HepG2 (cell line): ENCODE measurements around the gene ZNF514. TPM values are rescaled to one million over a fixed set of nuclear protein-coding genes. Genes with fewer than 3 reads are reported as not detected.

Experiments
- CBX2 ChIP-seq, 2 experiments: fragments of 200-600 bp in 1 of 2; sonication (generic); formaldehyde crosslinking in 1 of 2; IDR thresholded peaks; 2 replicates each; pipeline versions ENCODE4 v1.7.0 to v1.8.1; 2018 to 2022; ENCODE audit warnings: low read depth in 2 of 2, low read length in 1 of 2, mild to moderate bottlenecking in 1 of 2, missing genetic modification reagents in 1 of 2
- MBD4 ChIP-seq: IDR thresholded peaks from 2 replicates; pipeline ENCODE4 v1.6.1; 2012; ENCODE audit warnings: low read length, inconsistent platforms, borderline replicate concordance
- MXI1 ChIP-seq: IDR thresholded peaks from 3 replicates; pipeline ENCODE4 v1.6.1; 2012; ENCODE audit warnings: low read depth, low read length, inconsistent platforms, borderline replicate concordance
- RERE ChIP-seq: IDR thresholded peaks from 2 replicates; pipeline ENCODE4 v1.6.1; 2016; ENCODE audit warnings: low read depth, missing genetic modification reagents, missing compliant biosample characterization
- ZNF3 ChIP-seq: IDR thresholded peaks from 2 replicates; pipeline ENCODE4 v1.7.0; 2017; ENCODE audit warnings: inconsistent platforms
- ZNF609 ChIP-seq: sonication (generic); formaldehyde crosslinking; IDR thresholded peaks from 2 replicates; pipeline ENCODE4 v1.4.0; 2020; ENCODE audit warnings: mild to moderate bottlenecking, missing genetic modification reagents, borderline replicate concordance
- ZNF629 ChIP-seq: sonication (generic); formaldehyde crosslinking; conservative IDR thresholded peaks from 2 replicates; pipeline ENCODE4 v1.5.0; 2020; ENCODE audit warnings: missing genetic modification reagents
- polyA plus RNA-seq, 8 experiments: library from polyadenylated mRNA; depleted of rRNA in 3 of 8; stranded (reverse) in 7 of 8; unstranded in 1 of 8; fragments of >200 nt; fragmentation: Illumina TruSeq in 4 of 8; extraction: Trizol in 4 of 8; gene quantifications; 2 replicates each; pipeline versions ENCODE4 v1.2.1 to v1.2.3, GENCODE V29; 2011 to 2016; ENCODE audit warnings: low read depth in 4 of 8, missing spikeins in 1 of 8, mixed read lengths in 1 of 8; ENCODE audit not compliant: insufficient read depth in 1 of 8
- total RNA-seq, 5 experiments: library from RNA; depleted of rRNA; stranded (reverse); fragments of >200 nt; fragmentation: Illumina TruSeq; extraction: Trizol; gene quantifications; 2 replicates each; pipeline ENCODE4 v1.2.3, GENCODE V29; 2016; ENCODE audit warnings: low read depth in 1 of 5
- TF ChIP-seq, protein P1 (sequence below), 2 experiments: fragments of 450-650 bp in 1 of 2; sonication (generic) in 1 of 2; formaldehyde crosslinking in 1 of 2; IDR thresholded peaks; 2 replicates each; pipeline versions ENCODE4 v1.6.1 to v1.8.0; 2016 to 2022; ENCODE audit warnings: antibody characterized with exemption in 1 of 2, mild to moderate bottlenecking in 1 of 2, missing genetic modification reagents in 1 of 2

Gene ZNF514
- total and polyA plus RNA-seq, 2 of the 13 experiments (the other 11 are each of a cell fraction or from before 2014, with no cell fraction given), result 15.2 to 18.7 TPM

DNA sequence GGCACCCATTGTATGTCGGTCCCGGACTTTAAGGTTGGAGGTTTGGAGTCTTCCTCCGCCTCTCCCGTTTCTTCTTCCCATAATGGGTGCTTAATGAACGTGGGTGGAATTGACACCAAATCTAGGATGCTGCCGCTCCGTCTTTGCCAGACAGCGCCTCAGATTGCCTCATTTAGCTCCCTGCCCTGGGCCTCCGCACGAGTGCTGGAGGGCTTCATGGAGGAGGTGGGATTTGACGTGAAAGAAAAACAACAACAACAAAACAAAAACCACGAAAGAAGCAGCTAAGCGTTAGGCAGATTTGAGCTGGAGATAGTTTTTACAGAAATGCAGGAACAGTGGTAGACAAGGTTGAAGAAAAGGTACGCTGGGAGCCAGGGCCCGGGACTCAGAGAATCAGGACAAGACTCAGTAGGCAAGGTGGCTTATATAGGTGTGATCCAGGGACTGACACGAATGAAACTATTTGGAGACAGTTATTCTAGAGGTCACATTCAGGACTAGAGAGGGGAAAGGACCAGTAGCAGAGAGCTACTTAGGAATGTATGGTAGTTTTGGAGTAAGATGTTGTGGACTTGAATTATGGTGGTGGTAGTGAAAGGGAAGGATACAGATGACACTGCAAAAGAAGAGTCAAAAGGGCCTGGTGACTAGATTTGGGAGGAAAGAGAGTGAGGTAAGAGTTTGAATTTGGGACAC is 6.6 kb upstream of the ZNF514 start (continued):
- no peak for TF ChIP-seq RERE
- no peak for TF ChIP-seq ZNF3 (CRISPR knock-in tag)
- no peak for TF ChIP-seq ZNF609 (CRISPR knock-in tag)
- TF ChIP-seq, protein P1, sequence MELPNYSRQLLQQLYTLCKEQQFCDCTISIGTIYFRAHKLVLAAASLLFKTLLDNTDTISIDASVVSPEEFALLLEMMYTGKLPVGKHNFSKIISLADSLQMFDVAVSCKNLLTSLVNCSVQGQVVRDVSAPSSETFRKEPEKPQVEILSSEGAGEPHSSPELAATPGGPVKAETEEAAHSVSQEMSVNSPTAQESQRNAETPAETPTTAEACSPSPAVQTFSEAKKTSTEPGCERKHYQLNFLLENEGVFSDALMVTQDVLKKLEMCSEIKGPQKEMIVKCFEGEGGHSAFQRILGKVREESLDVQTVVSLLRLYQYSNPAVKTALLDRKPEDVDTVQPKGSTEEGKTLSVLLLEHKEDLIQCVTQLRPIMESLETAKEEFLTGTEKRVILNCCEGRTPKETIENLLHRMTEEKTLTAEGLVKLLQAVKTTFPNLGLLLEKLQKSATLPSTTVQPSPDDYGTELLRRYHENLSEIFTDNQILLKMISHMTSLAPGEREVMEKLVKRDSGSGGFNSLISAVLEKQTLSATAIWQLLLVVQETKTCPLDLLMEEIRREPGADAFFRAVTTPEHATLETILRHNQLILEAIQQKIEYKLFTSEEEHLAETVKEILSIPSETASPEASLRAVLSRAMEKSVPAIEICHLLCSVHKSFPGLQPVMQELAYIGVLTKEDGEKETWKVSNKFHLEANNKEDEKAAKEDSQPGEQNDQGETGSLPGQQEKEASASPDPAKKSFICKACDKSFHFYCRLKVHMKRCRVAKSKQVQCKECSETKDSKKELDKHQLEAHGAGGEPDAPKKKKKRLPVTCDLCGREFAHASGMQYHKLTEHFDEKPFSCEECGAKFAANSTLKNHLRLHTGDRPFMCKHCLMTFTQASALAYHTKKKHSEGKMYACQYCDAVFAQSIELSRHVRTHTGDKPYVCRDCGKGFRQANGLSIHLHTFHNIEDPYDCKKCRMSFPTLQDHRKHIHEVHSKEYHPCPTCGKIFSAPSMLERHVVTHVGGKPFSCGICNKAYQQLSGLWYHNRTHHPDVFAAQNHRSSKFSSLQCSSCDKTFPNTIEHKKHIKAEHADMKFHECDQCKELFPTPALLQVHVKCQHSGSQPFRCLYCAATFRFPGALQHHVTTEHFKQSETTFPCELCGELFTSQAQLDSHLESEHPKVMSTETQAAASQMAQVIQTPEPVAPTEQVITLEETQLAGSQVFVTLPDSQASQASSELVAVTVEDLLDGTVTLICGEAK (IDR thresholded peaks at IDR 0.05), result no peak
- TF ChIP-seq, protein P1 (CRISPR knock-in tag; IDR thresholded peaks at IDR 0.05), result no peak
- TF ChIP-seq MXI1, result no peak
- TF ChIP-seq MBD4, result no peak
- TF ChIP-seq CBX2 (IDR thresholded peaks at IDR 0.05; ENCODE audit: low read depth, low read length), result no peak
- no peak for TF ChIP-seq CBX2 (CRISPR knock-in tag; IDR thresholded peaks at IDR 0.05; ENCODE audit: low read depth)
- no peak for TF ChIP-seq ZNF629
